Transverse colon (tissue), 4 donors: Measurements from ENCODE around the gene RSU1.
"Not testable (repeated sequence)": the region's sequence is repeated elsewhere in the genome, so short reads cannot be mapped to it uniquely, and the experiment has no call there.

ENCODE experiments used
- CTCF ChIP-seq, 5 experiments: fragments of 200-600 bp in 3 of 5; fragments of 450-650 bp in 2 of 5; sonication (generic) in 3 of 5; IDR thresholded peaks; 1 replicate in 2 of 5; 2 replicates in 3 of 5; pipeline ENCODE4 v1.5.1; 2016 to 2017; ENCODE audit warnings: antibody characterized with exemption in 5 of 5, inconsistent platforms in 3 of 5, mild to moderate bottlenecking in 2 of 5, moderate library complexity in 1 of 5
- POLR2A ChIP-seq: fragments of 450-650 bp; IDR thresholded peaks from one replicate; pipeline ENCODE4 v1.6.1; 2016; ENCODE audit warnings: antibody characterized with exemption, mild to moderate bottlenecking, moderate library complexity
- POLR2AphosphoS5 ChIP-seq, 3 donors: sonication (generic); formaldehyde crosslinking; IDR thresholded peaks; one replicate each; pipeline ENCODE4 v1.6.1; 2016; ENCODE audit warnings: antibody characterized with exemption in 3 of 3

GRCh38 chr10:16752849-16753248, 64.4 kb downstream of the RSU1 start:
- TF ChIP-seq CTCF (IDR thresholded peaks at IDR 0.05); POLR2A; POLR2AphosphoS5 (IDR thresholded peaks at IDR 0.05): not testable (repeated sequence)
